Ovary (tissue), 9 donors: Measurements from ENCODE around the gene SYT8. TPM values are rescaled to one million over a fixed set of nuclear protein-coding genes. Genes with fewer than 3 reads are reported as not detected.

Experiments
- DNase-seq, 5 donors: peaks; one replicate each; pipeline ENCODE4 v3.0.0-alpha.2; 2019 to 2020
- H3K27ac ChIP-seq, 2 donors: fragments of 200-600 bp; one replicate each; pipeline versions ENCODE4 v1.5.1 to v1.8.0; 2019 to 2022
- H3K27me3 ChIP-seq: fragments of 200-600 bp; one replicate; pipeline ENCODE4 v1.8.0; 2022
- H3K36me3 ChIP-seq: fragments of 200-600 bp; sonication (generic); one replicate; pipeline ENCODE4 v1.5.1; 2019
- H3K4me1 ChIP-seq: one replicate; pipeline ENCODE4 v1.8.1; 2013; ENCODE audit warnings: mild to moderate bottlenecking, moderate library complexity; ENCODE audit not compliant: insufficient read depth
- H3K4me3 ChIP-seq: fragments of 200-600 bp; sonication (generic); one replicate; pipeline ENCODE4 v1.5.1; 2017
- H3K9me3 ChIP-seq, 2 donors: fragments of 200-600 bp in 1 of 2; sonication (generic) in 1 of 2; one replicate each; pipeline versions ENCODE4 v1.5.1 to v1.8.1; 2013 to 2019; ENCODE audit warnings: mild to moderate bottlenecking in 1 of 2, moderate library complexity in 1 of 2
- EP300 ChIP-seq: sonication (generic); formaldehyde crosslinking; IDR thresholded peaks from one replicate; pipeline ENCODE4 v1.6.1; 2017; ENCODE audit warnings: antibody characterized with exemption
- POLR2A ChIP-seq: fragments of 450-650 bp; IDR thresholded peaks from one replicate; pipeline ENCODE4 v1.6.1; 2017; ENCODE audit warnings: antibody characterized with exemption, mild to moderate bottlenecking, moderate library complexity
- WGBS, 3 donors: extraction: QIAGEN DNeasy Blood & Tissue Kit in 1 of 3; methylation state at CpG; one replicate each; pipeline versions ENCODE4 v1.1.5 to v1.1.7; 2013 to 2017; 5-methylcytosine and 5-hydroxymethylcytosine counted together
- intact Hi-C, 4 donors: fragments of 100-400 bp; cut with DNase I; formaldehyde crosslinking; loops; one replicate each; pipeline versions ENCODE4 v1.11.0 to v1.15.1; 2022 to 2023
- polyA plus RNA-seq, 2 donors: library from polyadenylated mRNA; stranded (reverse); fragments of 200-250 nt in 1 of 2; fragments of 350-450 nt in 1 of 2; fragmentation: Illumina TruSeq in 1 of 2; extraction: RNeasy Lipid Tissue Mini Kit (QIAGEN cat#74804) in 1 of 2; gene quantifications; one replicate each; pipeline ENCODE4 v1.2.3, GENCODE V29; 2013 to 2014
- total RNA-seq, 7 donors: library from RNA; depleted of rRNA in 2 of 7; stranded (reverse); fragments of >200 nt in 2 of 7; fragmentation: NEBNext Ultra II Directional in 3 of 7; extraction: Animal tissue kit (Norgen Biotek cat#: 25700) in 3 of 7; gene quantifications; one replicate each; pipeline versions ENCODE4 v1.1.0 to v1.2.4, GENCODE V29; 2016 to 2023
- TF ChIP-seq, protein P1 (sequence below), 3 donors: fragments of 450-650 bp in 2 of 3; fragments of 200-600 bp in 1 of 3; IDR thresholded peaks; one replicate each; pipeline versions ENCODE4 v1.5.1 to v1.8.0; 2016 to 2022; ENCODE audit warnings: antibody characterized with exemption in 3 of 3, mild to moderate bottlenecking in 1 of 3
- donor health status: DM: no; HTN: no; CAD: no; lungs with moderate emphysema.
- donor health status: DM: no; HTN: no; CAD: no.
- donor health status: Bipolar disorder and iron deficiency.
- donor health status: DM: yes; HTN: yes; CAD: no.
- donor health status: DM: no; HTN: no; CAD: no.
- donor health status: DM: yes; HTN: yes; CAD: no.

SYT8 gene
- total and polyA plus RNA-seq, 9 donors: 0.24 to 2.4 TPM; not detected in 7

DNA sequence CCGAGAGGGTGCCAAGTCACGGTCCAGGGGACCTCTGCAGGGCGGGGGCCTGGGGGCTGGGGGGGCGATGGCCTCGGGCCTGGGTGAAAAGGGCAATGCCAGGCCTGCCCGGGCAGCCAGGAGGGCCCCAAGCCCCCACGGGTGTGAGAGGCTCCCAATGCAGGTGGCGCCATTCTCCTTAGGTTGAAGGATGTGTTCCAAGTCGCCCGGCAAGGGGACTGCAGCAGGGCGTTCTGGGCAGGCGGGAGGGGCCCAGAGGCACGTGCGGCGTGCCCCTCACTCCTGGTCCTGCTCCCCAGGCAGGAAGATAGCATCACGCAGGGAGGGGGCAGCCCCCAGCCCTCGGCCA, 3.3 kb downstream of the SYT8 start:
- Histone ChIP-seq H3K27me3 (no peaks in the 10 kb centered on the region), H3K36me3 (no peaks in the 10 kb centered on the region), H3K27ac (no peak overlapping the region), H3K4me1 (peaks cover 1% of the 10 kb centered on the region), H3K4me3 (no peak overlapping the region), H3K9me3 (no peaks in the 10 kb centered on the region)
- intact Hi-C loops: loop anchor here in 2 of 4 donors (5.0 to 10.0 kb wide), 3 partner anchors 44 to 314 kb away; no protein-coding TSS in a partner anchor
- TF ChIP-seq EP300 (no peak), POLR2A (no peak)
- TF ChIP-seq, protein P1, sequence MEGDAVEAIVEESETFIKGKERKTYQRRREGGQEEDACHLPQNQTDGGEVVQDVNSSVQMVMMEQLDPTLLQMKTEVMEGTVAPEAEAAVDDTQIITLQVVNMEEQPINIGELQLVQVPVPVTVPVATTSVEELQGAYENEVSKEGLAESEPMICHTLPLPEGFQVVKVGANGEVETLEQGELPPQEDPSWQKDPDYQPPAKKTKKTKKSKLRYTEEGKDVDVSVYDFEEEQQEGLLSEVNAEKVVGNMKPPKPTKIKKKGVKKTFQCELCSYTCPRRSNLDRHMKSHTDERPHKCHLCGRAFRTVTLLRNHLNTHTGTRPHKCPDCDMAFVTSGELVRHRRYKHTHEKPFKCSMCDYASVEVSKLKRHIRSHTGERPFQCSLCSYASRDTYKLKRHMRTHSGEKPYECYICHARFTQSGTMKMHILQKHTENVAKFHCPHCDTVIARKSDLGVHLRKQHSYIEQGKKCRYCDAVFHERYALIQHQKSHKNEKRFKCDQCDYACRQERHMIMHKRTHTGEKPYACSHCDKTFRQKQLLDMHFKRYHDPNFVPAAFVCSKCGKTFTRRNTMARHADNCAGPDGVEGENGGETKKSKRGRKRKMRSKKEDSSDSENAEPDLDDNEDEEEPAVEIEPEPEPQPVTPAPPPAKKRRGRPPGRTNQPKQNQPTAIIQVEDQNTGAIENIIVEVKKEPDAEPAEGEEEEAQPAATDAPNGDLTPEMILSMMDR (IDR thresholded peaks at IDR 0.05): no peak
- no peak for DNase-seq
- 56 to 72% (median 62%) methylated on average over 11 to 17 of the region's 17 CpGs for WGBS, 3 donors

DNA sequence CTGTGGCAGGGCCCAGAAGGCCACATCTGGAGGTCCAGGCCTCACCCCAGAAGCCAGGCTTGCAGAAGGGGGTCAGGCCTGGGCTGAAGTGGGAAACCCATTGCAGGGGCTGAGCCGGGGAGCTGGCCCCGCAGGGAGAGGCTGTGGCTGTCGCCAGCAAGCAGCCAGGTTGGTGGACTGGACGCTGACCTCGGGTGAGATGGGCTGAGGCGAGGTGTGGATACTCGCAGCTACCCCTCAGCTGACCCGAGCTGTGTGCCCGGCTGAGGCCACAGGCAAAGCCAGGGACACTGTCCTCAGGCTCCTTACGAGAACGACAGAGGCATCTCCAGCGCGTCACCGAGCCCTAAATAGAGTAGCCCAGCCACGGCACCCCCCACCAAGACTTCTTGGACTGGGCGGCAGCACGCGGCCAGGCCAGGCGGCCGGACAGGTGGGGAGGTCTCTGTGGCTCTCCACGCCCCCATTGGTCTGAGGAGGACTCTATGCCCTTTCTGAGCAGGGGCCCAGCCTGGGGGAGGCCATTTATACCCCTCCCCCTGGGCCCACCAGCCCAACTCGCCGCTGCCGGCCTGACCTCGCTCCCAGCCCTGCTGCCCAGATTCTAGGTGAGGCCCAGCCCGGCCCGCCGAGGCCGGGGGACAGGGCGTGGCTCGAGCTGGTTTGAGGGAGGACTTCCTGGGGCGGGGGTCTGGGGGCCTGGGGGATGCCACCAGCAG, 3.8 kb downstream of the SYT8 start, which contains the start of gene TNNI2:
Gene TNNI2, plus strand, starts transcription at position 556 of the 719 bp plus-strand sequence. CDS start 716 bp downstream, outside the sequence.
- WGBS, 3 donors: 88 to 94% (median 89%) methylated on average over 32 of the region's 32 CpGs
- Histone ChIP-seq H3K27me3 (no peaks in the 10 kb centered on the region), H3K36me3 (no peaks in the 10 kb centered on the region), H3K27ac (no peak within 1 kb of the TSS), H3K4me1 (peaks cover 1% of the 10 kb centered on the region), H3K4me3 (no peak within 1 kb of the TSS), H3K9me3 (no peaks in the 10 kb centered on the region)
- peak in 1 of 5 donors; percentile 22 for DNase-seq
- TF ChIP-seq EP300 (no peak), POLR2A (no peak)
- TF ChIP-seq, protein P1 (IDR thresholded peaks at IDR 0.05): no peak
- intact Hi-C loops: loop anchor here in 2 of 4 donors (5.0 to 10.0 kb wide), 3 partner anchors 44 to 314 kb away; no protein-coding TSS in a partner anchor

DNA sequence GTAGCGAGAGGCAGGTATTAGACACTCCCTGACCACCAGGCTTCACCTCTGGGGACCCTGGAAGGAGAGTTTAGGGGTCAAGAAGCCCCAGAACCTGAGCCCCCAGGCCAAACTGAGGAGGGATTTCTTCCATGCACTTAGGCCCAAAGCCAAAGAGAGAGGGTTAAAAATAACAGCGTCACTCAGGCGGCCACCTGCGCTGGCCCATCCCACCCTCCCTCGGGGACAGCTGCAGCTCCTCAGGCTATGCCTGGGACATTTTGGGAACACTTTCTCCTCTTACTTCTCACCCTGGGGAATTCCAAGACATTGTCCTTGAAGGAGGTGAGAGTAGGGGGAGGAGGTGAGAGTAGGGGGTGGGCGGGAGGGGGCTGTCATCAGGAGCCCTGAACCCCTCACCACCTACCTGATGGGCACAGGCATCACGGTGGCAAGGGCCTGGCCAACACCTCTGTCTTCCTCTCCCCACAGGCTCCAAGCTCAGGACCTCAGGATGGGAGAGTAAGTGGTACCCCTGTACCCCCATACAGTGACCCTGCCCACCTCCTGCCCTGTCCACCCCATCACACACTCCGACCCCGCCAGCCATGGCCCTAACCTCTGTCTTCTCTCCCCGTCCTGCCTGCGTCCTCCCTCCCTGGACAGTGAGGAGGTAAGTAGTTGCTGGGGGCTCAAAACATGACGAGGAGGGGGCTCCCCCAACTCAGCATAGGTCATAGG, 4.6 kb downstream of the SYT8 start:
- Histone ChIP-seq H3K27ac (no peak overlapping the region), H3K9me3 (no peaks in the 10 kb centered on the region), H3K27me3 (no peaks in the 10 kb centered on the region), H3K4me1 (peaks cover 4% of the 10 kb centered on the region), H3K4me3 (no peak overlapping the region), H3K36me3 (no peaks in the 10 kb centered on the region)
- intact Hi-C loops: loop anchor here in 2 of 4 donors (5.0 to 10.0 kb wide), 3 partner anchors 43 to 313 kb away; no protein-coding TSS in a partner anchor
- TF ChIP-seq, protein P1 (IDR thresholded peaks at IDR 0.05): no peak
- TF ChIP-seq EP300: no peak
- 83 to 88% (median 83%) methylated on average over 11 to 12 of the region's 12 CpGs for WGBS, 3 donors
- no peak for DNase-seq

DNA sequence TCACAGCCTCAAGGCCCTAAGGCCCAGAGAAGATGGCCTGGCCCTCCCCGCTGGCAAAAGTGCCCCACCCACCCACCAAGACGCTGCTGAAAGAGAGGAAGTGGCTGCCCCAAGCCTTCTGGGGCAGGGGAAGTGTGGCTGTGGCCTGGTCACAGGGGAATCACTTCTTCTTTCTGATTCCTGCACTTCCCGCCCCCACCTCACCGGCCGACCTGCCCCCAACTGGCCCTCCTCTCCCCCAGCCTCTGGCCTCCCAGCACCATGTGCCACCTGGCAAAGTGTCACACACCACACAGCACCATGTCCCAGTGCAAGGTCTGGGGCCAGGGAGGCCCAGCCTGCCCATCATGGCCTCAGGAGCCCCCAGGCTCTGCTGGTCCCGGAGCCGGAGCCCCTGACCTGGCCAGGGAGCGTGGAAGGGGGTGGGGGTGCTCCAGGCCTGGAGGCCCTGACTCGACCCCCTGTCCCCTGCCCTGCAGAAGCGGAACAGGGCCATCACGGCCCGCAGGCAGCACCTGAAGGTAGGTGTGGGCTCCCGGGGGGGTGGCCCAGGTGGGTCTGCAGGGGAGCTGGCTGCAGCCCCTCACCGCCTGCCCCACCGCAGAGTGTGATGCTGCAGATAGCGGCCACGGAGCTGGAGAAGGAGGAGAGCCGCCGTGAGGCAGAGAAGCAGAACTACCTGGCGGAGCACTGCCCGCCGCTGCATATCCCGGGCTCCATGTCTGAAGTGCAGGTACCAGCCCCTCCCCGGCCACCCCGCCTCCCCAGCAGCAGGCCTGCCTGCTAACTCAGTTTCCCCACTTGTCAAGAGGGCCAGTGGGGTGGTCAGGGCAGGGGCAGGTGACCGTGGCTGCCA, 5.4 kb downstream of the SYT8 start:
- intact Hi-C loops: loop anchor here in 2 of 4 donors (5.0 to 10.0 kb wide), 3 partner anchors 42 to 312 kb away; no protein-coding TSS in a partner anchor
- Histone ChIP-seq H3K4me1 (peaks cover 10% of the 10 kb centered on the region), H3K4me3 (no peak overlapping the region), H3K36me3 (no peaks in the 10 kb centered on the region), H3K27me3 (no peaks in the 10 kb centered on the region), H3K27ac (no peak overlapping the region), H3K9me3 (no peaks in the 10 kb centered on the region)
- DNase-seq: peak in 2 of 5 donors; percentile 21 to 35
- TF ChIP-seq, protein P1 (IDR thresholded peaks at IDR 0.05): no peak
- TF ChIP-seq EP300 (no peak), POLR2A (no peak)
- 85 to 93% (median 91%) methylated on average over 25 to 26 of the region's 26 CpGs for WGBS, 3 donors
